ENCODE results near the gene UCHL3. TPM values are rescaled to one million over a fixed set of nuclear protein-coding genes. Genes with fewer than 3 reads are reported as not detected.

UCHL3 gene
- total RNA-seq, 1 donor from 2014 or later = 34.3 TPM

DNA sequence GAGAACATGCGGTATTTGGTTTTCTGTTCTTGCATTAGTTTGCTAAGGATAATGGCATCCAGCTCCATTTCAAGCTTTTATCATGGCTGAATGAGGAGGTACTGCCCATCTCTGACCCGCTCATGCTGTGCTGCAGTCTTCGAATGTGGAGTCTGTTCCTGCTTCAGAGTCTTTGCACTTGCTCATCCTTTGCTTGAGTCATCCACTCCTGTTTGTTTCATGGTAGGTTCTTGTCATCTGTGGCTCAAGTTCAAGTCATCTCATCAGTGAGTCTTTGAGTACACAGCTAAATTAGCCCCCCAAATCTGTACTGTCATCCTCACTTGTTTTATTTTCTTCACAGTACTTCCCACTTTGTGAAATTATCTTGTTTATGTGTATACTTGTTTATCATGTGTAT, 5.4 kb downstream of the UCHL3 start:
- TF ChIP-seq, protein P1, sequence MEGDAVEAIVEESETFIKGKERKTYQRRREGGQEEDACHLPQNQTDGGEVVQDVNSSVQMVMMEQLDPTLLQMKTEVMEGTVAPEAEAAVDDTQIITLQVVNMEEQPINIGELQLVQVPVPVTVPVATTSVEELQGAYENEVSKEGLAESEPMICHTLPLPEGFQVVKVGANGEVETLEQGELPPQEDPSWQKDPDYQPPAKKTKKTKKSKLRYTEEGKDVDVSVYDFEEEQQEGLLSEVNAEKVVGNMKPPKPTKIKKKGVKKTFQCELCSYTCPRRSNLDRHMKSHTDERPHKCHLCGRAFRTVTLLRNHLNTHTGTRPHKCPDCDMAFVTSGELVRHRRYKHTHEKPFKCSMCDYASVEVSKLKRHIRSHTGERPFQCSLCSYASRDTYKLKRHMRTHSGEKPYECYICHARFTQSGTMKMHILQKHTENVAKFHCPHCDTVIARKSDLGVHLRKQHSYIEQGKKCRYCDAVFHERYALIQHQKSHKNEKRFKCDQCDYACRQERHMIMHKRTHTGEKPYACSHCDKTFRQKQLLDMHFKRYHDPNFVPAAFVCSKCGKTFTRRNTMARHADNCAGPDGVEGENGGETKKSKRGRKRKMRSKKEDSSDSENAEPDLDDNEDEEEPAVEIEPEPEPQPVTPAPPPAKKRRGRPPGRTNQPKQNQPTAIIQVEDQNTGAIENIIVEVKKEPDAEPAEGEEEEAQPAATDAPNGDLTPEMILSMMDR (conservative IDR thresholded peaks at IDR 0.05) = no peak
- H3K4me1 Mint-ChIP-seq = peaks cover 15% of the 10 kb centered on the region
- H3K36me3 Mint-ChIP-seq (ENCODE audit: low read depth) = peaks cover 13% of the 10 kb centered on the region
- H3K9me3 Mint-ChIP-seq = peaks cover 2% of the 10 kb centered on the region
- no peak for DNase-seq (ENCODE audit: low read depth, low spot score)
- no peak overlapping the region for H3K27ac Mint-ChIP-seq (ENCODE audit: unreplicated experiment)
- no peaks in the 10 kb centered on the region for H3K27me3 Mint-ChIP-seq (ENCODE audit: low read depth)
- no peak overlapping the region for H3K4me3 Mint-ChIP-seq

DNA sequence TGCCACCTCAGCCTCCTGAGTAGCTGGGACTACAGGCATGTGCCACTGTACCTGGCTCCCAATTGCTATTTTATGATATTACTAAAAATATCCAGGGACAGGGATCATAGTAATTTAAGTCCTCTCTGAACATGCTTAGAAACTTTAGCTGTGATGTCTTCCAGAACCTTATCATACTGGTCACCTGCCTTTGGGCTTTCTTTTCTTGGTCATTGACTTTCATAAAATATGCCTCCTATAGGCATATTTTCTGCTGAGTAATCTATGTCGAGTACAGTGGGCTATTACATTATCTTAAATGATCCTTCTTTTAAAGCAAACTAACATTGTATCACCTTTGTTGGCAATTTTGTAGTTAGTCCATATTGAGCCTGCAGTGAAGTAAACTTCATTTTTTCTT, 6.2 kb downstream of the UCHL3 start:
- Mint-ChIP-seq H3K4me3 (no peak overlapping the region), H3K27me3 (ENCODE audit: low read depth) (no peaks in the 10 kb centered on the region), H3K27ac (ENCODE audit: unreplicated experiment) (no peak overlapping the region), H3K9me3 (peaks cover 2% of the 10 kb centered on the region), H3K4me1 (peaks cover 7% of the 10 kb centered on the region), H3K36me3 (ENCODE audit: low read depth) (peaks cover 13% of the 10 kb centered on the region)
- TF ChIP-seq, protein P1 (conservative IDR thresholded peaks at IDR 0.05) = no peak
- no peak for DNase-seq (ENCODE audit: low read depth, low spot score)

DNA sequence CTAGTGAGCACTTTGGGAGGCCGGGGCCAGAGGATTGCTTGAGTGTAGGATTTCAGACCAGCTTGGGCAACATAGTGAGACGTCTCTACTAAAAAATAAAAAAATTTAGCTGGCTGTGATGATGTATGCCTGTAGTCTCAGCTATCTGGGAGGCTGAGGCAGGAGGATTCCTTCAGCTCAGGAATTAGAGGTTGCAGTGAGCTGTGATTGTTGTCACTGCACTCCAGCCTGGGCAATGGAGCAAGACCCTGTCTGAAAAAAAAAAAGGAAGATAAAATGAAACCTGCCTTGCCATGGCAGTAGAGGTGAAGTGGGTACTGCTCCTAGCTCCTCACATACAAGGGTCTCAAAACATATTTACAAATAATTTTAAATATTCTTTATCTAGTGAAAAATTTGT, 7.4 kb downstream of the UCHL3 start:
- peaks cover 4% of the 10 kb centered on the region for H3K4me1 Mint-ChIP-seq
- H3K9me3 Mint-ChIP-seq = peaks cover 2% of the 10 kb centered on the region
- H3K27ac Mint-ChIP-seq (ENCODE audit: unreplicated experiment) = no peak overlapping the region
- no peak for DNase-seq (ENCODE audit: low read depth, low spot score)
- H3K36me3 Mint-ChIP-seq (ENCODE audit: low read depth) = peaks cover 13% of the 10 kb centered on the region
- TF ChIP-seq, protein P1 (conservative IDR thresholded peaks at IDR 0.05) = no peak
- no peaks in the 10 kb centered on the region for H3K27me3 Mint-ChIP-seq (ENCODE audit: low read depth)
- H3K4me3 Mint-ChIP-seq = no peak overlapping the region

DNA sequence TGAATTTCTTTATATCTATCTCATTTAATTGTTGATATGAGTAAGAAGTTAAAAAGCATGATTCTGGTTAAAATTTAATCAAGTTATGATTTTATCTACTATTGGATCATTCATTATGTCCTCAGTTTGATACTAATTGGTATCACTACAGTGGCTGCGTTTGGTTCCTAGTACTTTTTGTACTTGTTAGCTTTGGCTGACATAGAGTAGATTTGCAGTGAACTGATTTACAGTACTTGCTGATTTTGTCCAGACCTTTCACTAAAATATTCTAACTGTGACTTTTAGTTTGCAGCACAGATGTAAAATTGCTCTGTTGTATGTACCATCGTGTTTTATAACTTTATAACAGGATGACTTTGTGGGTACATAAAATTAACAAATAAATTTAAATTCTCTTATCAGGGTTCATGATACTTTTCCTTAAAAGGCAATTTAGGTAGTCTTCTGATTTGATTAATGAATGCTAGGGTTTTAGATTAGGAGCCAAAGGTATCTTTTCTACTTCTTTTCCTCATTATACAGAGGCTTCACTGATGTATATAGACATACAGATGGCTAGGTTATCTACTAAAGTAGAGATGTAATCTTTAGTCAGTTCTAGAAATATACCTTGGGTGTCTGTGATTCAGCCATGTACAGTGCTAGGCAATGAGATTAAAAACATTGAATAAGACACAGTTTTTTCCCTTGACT, 8.7 kb downstream of the UCHL3 start:
- Mint-ChIP-seq H3K36me3 (ENCODE audit: low read depth) (peaks cover 11% of the 10 kb centered on the region), H3K4me3 (no peak overlapping the region), H3K4me1 (peaks cover 4% of the 10 kb centered on the region), H3K27ac (ENCODE audit: unreplicated experiment) (no peak overlapping the region), H3K27me3 (ENCODE audit: low read depth) (no peaks in the 10 kb centered on the region), H3K9me3 (peaks cover 2% of the 10 kb centered on the region)
- DNase-seq (ENCODE audit: low read depth, low spot score) = no peak
- TF ChIP-seq, protein P1 (conservative IDR thresholded peaks at IDR 0.05) = no peak

DNA sequence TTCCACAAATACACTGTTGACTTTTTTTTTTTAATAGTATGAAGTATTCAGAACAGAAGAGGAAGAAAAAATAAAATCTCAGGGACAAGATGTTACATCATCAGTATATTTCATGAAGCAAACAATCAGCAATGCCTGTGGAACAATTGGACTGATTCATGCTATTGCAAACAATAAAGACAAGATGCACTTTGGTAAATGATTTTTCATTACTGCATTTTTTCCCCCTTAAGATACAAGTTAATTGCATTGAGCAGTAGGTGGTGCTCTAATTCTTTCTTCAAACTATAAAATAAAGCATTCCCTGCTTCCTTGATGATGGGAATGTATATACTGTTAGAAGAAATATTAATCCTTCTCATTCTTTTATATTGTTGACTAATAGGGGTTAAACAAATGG, 17.1 kb downstream of the UCHL3 start:
- no peak overlapping the region for H3K4me3 Mint-ChIP-seq
- H3K27me3 Mint-ChIP-seq (ENCODE audit: low read depth) = no peaks in the 10 kb centered on the region
- no peak overlapping the region for H3K27ac Mint-ChIP-seq (ENCODE audit: unreplicated experiment)
- no peak for DNase-seq (ENCODE audit: low read depth, low spot score)
- H3K36me3 Mint-ChIP-seq (ENCODE audit: low read depth) = peaks cover 3% of the 10 kb centered on the region
- H3K4me1 Mint-ChIP-seq = no peaks in the 10 kb centered on the region
- H3K9me3 Mint-ChIP-seq = no peaks in the 10 kb centered on the region
- TF ChIP-seq, protein P1 (conservative IDR thresholded peaks at IDR 0.05) = peak; percentile 60

Measured in neural crest cell (in vitro differentiated cells).